Measurements from ENCODE around the gene CNP.

DNA sequence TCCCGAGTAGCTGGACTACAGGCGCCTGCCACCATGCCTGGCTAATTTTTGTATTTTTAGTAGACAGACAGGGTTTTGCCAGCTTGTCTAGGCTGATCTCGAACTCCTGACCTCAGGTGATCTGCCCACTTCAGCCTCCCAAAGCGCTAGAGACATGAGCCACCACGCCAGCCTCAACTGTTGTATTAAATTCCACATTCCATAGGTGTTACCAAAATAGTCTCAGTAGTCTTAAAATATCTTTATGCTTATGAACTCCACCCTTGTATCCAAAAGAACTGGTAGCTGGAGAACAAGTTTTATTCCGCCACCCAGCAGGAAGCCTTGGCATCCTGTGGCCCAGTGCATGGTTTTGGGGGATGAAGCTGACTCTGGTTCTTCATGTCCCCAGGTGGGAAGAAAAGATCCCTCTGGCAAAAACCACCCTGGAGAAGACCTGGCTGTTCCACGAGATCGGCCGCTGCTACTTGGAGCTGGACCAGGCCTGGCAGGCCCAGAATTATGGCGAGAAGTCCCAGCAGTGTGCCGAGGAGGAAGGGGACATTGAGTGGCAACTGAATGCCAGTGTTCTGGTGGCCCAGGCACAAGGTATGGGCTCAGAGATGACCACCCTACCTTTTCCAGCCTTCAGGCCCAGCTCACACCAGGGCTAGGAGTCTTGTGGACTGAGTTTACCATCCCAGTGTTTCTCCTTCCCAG, 17.7 kb upstream of the CNP start:
- TF ChIP-seq, protein P1, sequence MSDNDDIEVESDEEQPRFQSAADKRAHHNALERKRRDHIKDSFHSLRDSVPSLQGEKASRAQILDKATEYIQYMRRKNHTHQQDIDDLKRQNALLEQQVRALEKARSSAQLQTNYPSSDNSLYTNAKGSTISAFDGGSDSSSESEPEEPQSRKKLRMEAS (IDR thresholded peaks at IDR 0.05), result no peak
- TF ChIP-seq CEBPB (IDR thresholded peaks at IDR 0.05; ENCODE audit: low read depth, low read length), result no peak
- no peak for TF ChIP-seq RAD21 (IDR thresholded peaks at IDR 0.05 in 1 of 2, conservative IDR thresholded peaks at IDR 0.05 in 1 of 2; ENCODE audit: low read depth in 2 of 2, low read length in 2 of 2)
- TF ChIP-seq, protein P2, sequence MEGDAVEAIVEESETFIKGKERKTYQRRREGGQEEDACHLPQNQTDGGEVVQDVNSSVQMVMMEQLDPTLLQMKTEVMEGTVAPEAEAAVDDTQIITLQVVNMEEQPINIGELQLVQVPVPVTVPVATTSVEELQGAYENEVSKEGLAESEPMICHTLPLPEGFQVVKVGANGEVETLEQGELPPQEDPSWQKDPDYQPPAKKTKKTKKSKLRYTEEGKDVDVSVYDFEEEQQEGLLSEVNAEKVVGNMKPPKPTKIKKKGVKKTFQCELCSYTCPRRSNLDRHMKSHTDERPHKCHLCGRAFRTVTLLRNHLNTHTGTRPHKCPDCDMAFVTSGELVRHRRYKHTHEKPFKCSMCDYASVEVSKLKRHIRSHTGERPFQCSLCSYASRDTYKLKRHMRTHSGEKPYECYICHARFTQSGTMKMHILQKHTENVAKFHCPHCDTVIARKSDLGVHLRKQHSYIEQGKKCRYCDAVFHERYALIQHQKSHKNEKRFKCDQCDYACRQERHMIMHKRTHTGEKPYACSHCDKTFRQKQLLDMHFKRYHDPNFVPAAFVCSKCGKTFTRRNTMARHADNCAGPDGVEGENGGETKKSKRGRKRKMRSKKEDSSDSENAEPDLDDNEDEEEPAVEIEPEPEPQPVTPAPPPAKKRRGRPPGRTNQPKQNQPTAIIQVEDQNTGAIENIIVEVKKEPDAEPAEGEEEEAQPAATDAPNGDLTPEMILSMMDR (IDR thresholded peaks at IDR 0.05; ENCODE audit: control extremely low read depth in 1 of 3, insufficient read depth in 1 of 3, low read depth in 1 of 3, low read length in 3 of 3), result no peak
- no peak for TF ChIP-seq POLR2A (IDR thresholded peaks at IDR 0.05; ENCODE audit: control extremely low read depth in 1 of 2, low read depth in 2 of 2, low read length in 2 of 2)
- no peak for TF ChIP-seq POLR2AphosphoS5 (IDR thresholded peaks at IDR 0.05; ENCODE audit: low read depth, low read length)
- TF ChIP-seq TAF7 (optimal IDR thresholded peaks at IDR 0.05; ENCODE audit: borderline replicate concordance, low read depth, low read length), result no peak
- no peak for TF ChIP-seq TBP (IDR thresholded peaks at IDR 0.05; ENCODE audit: low read depth, low read length)
- no peak for TF ChIP-seq EGR1 (IDR thresholded peaks at IDR 0.05; ENCODE audit: borderline replicate concordance, low read depth, low read length)
- no peak for TF ChIP-seq MAFK (IDR thresholded peaks at IDR 0.05; ENCODE audit: low read depth, low read length)

Data from H1 (cell line).